ENCODE measurements around the gene SDK1. TPM values are rescaled to one million over a fixed set of nuclear protein-coding genes. Genes with fewer than 3 reads are reported as not detected.
"Not testable (repeated sequence)": the region's sequence is repeated elsewhere in the genome, so short reads cannot be mapped to it uniquely, and the experiment has no call there.

The SDK1 gene
- total RNA-seq, 1 donor from 2014 or later: 0.34 TPM

DNA sequence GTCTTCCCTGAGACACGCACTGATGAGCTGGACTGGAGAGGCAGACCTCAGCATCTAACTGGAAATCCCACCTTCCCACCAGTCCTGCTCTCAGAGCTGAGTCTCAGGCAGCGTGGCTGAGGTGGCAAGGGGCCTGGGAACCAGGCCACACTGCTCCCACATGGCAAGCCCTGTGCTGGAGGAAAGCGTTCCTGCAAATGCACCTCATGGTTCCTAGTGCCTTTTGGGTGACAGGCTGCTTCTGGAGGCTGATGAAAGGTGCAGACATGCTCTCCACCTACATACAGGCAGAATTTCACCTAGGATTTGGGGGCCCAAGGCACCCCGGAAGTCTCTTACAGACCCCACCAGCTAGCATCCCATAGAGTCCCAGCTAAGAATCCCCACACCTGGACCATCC, 948.2 kb downstream of the SDK1 start:
- intact Hi-C loops (cut with micrococcal nuclease): no loop called here

- intact Hi-C loops (cut with micrococcal nuclease): no loop called here
Observed at GRCh38 chr7:4255336-4255735, 954.3 kb downstream of the SDK1 start.

DNA sequence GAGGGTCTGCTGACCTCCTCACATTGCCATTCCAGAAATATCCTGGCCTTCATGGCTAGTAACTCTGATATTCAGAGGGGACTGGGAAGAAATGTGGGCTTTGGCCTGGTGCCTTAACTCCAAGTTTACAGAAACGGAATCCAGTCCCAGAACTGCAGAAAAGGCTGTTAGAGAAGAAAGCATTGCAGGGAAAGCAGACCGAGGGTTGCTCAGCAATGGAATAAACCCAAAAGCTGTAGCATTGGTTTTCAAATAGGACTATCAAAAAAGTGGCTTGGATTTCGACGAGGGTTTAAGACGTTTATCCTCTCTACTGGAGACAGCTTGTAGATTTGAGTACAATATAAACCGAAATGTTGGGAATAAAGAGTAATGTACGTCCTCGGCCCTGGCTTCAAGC, 955.2 kb downstream of the SDK1 start:
- intact Hi-C loops (cut with micrococcal nuclease): no loop called here

DNA sequence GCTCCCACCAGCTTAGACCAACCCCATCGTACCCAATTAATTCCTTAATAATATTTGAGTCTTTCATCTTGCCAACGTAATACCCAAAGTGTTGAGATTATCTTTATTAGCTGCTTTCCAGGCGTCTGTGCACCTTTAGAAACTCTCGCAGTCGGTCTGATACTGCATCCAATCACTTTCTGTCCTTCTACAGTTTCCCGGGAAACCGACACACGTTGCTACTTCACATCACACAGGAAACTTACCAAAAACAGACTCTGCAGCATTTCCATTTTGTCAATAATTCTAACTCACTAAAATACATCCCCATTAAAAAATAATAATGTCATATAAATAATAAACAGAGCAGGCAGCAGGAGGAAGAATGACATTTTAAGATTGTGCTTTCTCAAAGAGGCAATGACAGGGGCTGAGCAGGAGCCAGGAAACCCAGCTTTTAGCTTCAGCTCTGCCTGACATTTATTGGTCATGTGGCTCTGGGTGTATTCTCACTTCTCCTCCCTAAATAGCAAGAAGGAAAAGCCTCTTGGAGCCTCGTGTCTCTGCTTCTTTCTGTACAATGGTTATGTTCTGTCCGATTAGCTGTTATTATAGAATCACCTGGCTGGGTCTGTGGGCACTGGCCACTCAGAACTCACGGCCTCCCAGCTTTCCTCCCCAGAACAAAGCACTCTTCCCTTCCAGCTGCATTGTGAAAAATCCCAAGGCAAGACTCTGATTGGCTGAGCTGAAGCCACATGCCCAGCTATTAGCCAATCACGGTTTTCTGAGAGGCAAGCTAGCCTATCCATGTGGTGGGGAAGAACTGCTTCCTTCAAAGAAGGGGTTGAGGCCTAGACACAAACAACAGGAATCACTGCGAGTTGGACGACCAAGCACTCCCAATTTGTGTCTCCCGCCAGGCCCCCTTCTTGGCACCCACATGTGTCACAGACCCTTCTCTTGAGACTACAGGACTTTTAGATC, 956.4 kb downstream of the SDK1 start:
- intact Hi-C loops (cut with micrococcal nuclease): no loop called here

- intact Hi-C loops (cut with micrococcal nuclease): not testable (repeated sequence)
Observed at GRCh38 chr7:4260116-4260515, 959.1 kb downstream of the SDK1 start.

GRCh38 chr7:4260867-4261600, 960.0 kb downstream of the SDK1 start:
- intact Hi-C loops (cut with micrococcal nuclease): no loop called here

DNA sequence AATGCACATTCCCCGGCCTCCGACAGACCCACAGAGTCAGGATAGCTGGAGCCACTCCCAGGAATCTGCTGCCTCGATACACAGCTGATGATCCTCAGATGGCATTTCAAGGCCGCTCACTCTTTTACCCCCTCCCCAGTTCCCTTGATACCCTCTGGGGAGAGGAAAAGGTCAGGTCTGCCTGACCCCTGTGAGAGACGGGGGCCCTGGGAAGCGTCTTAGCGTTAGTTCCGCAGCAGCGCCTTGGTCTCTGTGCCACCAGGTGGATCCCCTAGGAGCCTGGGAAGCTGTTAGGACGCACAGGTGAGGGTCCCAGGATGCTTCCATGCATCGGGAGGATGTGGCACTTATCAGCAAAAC, 960.5 kb downstream of the SDK1 start:
- intact Hi-C loops (cut with micrococcal nuclease): no loop called here

DNA sequence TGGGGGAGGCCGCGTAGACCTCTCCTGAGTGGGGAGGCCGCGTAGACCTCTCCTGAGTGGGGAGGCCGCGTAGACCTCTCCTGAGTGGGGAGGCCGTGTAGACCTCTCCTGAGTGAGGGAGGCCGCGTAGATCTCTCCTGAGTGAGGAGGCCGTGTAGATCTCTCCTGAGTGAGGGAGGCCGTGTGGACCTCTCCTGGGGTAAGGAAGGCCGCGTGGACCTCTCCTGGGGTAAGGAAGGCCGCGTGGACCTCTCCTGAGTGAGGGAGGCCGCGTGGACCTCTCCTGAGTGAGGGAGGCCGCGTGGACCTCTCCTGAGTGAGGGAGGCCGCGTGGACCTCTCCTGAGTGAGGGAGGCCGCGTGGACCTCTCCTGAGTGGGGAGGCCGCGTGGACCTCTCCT, 963.2 kb downstream of the SDK1 start:
- intact Hi-C loops (cut with micrococcal nuclease): not testable (repeated sequence)

DNA sequence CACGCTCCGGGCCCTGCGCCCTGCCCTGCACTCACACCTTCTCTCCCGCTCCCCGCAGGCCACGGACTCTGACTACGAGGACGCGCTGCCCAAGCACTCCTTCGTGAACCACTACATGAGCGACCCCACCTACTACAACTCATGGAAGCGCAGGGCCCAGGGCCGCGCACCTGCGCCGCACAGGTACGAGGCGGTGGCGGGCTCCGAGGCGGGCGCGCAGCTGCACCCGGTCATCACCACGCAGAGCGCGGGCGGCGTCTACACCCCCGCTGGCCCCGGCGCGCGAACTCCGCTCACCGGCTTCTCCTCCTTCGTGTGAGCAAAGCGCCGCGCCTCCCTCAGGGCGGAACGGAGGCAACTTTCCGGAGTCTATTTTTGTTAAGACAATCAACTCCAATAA, 964.0 kb downstream of the SDK1 start:
- intact Hi-C loops (cut with micrococcal nuclease): no loop called here

DNA sequence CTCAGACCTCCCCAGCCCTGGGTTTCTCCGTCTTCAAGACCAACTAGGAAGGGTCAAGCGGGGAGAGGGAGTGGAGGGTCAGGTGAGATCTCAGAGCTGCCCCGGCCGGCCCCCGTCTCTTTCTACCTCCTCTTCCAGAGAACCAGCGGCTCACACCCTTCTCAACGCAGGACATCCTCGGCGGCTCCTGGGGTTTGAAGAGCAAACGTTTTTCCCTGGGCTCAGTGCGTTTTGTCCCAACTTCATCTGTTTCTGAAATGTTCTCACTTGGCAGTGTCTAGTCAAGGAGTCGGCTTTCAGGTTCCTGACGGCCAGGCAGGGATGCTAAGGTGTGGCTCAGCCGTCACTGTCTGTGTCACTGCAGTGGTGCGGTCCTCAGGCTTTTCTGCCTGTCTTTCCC, 964.6 kb downstream of the SDK1 start:
- intact Hi-C loops (cut with micrococcal nuclease): no loop called here

GRCh38 chr7:4266270-4267040, 965.4 kb downstream of the SDK1 start:
- intact Hi-C loops (cut with micrococcal nuclease): no loop called here

- intact Hi-C loops (cut with micrococcal nuclease): no loop called here
Observed at GRCh38 chr7:4267341-4268039, 966.4 kb downstream of the SDK1 start.

DNA sequence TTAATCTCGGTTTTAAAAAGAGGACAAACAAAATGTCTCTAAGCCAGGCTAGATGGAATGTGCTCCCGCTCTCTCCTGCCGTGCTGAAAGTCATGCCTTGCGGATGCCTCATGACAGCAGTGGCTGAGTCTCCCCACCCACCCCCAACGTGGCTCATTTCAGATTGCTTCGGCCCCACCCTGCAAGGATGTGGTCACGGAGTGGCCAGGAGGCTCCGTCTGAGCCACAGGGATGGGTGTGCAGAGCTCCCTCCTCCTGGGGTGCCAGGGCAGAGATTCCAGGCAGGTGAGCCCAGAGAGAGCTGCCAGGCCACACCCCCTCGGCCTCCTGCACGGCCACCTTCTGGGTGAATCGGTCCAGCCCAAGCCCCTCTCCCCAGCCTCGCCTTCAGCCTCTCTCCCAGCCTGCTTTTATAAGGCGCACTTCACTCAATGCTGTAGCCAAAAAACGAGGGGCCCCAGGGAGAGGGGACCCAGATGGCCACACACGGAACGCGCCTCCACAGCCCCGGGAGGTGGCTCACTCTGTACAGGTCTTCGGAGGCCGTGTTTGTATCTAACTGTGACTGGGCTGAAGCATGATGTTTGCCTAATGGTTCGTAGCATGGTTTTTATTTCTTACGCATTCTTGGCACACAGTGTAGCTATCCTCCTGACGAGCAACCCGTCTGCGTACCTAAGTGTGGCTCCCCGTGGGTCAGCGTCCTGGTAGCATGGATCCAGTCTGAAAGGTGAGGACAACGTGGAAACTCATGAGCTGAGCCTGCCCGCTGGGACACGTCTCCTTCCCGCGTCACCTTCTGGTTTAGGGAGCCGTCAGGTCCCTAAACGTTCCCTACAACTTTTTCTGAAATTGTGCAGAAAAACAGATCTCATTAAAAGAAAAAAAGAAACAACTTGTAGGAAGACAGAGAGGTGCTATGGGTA, 967.3 kb downstream of the SDK1 start:
- intact Hi-C loops (cut with micrococcal nuclease): no loop called here

GRCh38 chr7:4269086-4269485, 968.0 kb downstream of the SDK1 start:
- intact Hi-C loops (cut with micrococcal nuclease): no loop called here

GRCh38 chr7:4269746-4270145, 968.7 kb downstream of the SDK1 start:
- intact Hi-C loops (cut with micrococcal nuclease): no loop called here

DNA sequence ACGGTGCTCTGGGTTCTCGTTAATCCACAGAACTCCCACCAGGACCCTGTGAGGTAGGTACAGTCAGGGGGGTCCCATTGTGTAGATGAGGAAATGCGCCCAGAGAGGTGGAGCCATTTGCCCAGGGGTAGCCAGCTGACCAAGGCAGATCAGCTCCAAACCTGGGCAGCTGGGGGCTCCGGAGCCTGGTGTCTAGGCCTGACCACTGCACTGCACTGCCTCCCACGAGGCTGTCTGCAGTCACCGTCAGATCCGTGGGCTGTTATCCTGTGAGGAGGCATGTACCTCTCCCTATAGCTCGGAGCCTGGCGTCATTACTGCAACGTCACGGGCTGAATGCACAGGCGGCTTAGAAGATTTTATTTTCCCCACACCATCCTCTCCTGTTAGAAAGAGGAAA, 969.2 kb downstream of the SDK1 start:
- intact Hi-C loops (cut with micrococcal nuclease): no loop called here

DNA sequence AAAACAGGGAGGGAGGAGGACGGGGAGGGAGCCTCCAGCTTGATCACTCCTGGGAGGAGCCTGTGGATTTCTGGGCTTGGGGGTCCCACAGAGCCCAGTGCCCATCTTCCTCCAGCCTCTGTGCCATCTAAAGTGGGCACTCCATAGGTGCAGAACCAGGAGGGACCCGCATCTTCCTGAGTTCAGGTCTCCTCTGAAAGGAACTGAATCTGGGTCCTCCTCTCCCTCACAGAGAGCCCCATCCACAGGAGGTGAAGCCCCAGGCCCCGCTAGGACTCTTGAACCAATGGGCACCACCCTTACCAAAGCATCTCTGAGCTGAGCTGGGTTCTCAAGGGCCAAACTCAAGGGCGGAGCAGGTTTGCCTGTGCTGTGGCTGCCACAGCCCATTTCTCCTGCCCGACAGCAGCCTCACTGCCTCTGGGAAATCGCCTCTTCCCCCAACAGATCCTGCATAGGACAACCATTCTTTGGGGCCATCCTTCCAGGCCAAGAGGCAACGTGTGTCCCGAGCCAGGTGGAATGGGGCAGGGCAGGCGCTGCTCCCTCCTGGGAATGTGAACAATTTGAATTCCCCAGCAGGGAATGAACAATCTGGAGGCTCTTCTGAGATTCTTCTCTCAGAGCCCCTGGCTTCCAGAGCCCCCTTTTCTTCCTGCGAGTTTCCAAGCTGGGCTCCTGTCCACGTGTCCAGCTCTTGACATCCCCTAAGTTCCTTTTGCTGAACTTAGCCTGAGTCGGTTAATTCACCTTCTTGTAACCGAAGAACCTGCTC, 970.1 kb downstream of the SDK1 start:
- intact Hi-C loops (cut with micrococcal nuclease): no loop called here

- intact Hi-C loops (cut with micrococcal nuclease): no loop called here
Observed at GRCh38 chr7:4271716-4272015, 970.6 kb downstream of the SDK1 start.

DNA sequence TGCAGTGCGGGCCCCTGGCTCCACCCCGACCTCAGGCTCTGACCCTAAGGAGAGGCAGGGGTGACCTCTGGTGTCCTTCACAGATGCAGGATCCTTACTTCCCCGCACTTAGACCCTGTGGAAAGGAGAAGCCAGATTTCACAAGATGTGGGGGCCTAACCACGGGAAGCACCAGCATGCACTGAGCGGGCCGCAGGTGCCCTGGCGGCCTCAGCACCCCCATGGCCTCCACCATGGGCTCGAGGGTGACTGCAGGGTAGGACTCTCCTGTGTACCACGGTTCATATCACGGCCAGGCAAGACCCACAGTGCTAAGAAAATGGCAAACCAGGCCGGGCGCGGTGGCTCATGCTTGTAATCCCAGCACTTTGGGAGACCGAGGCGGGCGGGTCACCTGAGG, 971.1 kb downstream of the SDK1 start:
- intact Hi-C loops (cut with micrococcal nuclease): no loop called here
